ENCODE data around the gene MAPK7. TPM values are rescaled to one million over a fixed set of nuclear protein-coding genes. Genes with fewer than 3 reads are reported as not detected.

The MAPK7 gene
- total and polyA plus RNA-seq, 9 of the 15 experiments (the other 6 are each of a cell fraction or from before 2014, with no cell fraction given), result 0.46 to 7.5 (median 2.5) TPM

- ATAC-seq (peak; percentile 81), DNase-seq (ENCODE audit: extremely low read depth in 1 of 4, low spot score in 3 of 4) (peak in 1 of 4 experiments; percentile 26), FAIRE-seq (no peak)
- Histone ChIP-seq H3K27me3 (ENCODE audit: control insufficient read depth in 2 of 2, insufficient read depth in 2 of 2, low read length in 2 of 2) (no peaks in the 10 kb centered on the region), H3K4me3 (no peak overlapping the region), H3K4me2 (ENCODE audit: insufficient read depth, low read length) (no peak overlapping the region), H3K79me2 (ENCODE audit: control insufficient read depth, insufficient read depth, low read length) (no peaks in the 10 kb centered on the region), H2AFZ (ENCODE audit: low read depth, low read length) (no peak overlapping the region), H3K36me3 (ENCODE audit: control insufficient read depth, insufficient read depth, low read length) (no peaks in the 10 kb centered on the region), H3K9me1 (ENCODE audit: control insufficient read depth, insufficient read depth, low read length) (no peaks in the 10 kb centered on the region), H3K27ac (ENCODE audit: extremely low read depth, low read depth, low read length) (no peak overlapping the region), H4K20me1 (replicated peaks; ENCODE audit: control insufficient read depth, insufficient read depth, low read length) (no peaks in the 10 kb centered on the region; the same call in 1 of the 2 replicates), H3K9ac (ENCODE audit: insufficient read depth in 1 of 2, low read depth in 2 of 2, low read length in 2 of 2) (peak overlapping the region in 1 of 2 experiments; percentile 50; a peak in 1 of 4 replicates), H3K9me3 (replicated peaks; ENCODE audit: control insufficient read depth, insufficient read depth, low read depth, low read length) (no peaks in the 10 kb centered on the region), H3K4me1 (replicated peaks in 1 of 2; ENCODE audit: control insufficient read depth in 2 of 2, insufficient read depth in 2 of 2, low read length in 2 of 2) (peaks cover 0 to 10% of the 10 kb centered on the region in 2 experiments; a peak in 2 of 5 replicates)
- CTCF ChIA-PET (ENCODE audit: low intra/inter-chr PET ratio), result no interaction called here
- POLR2A ChIA-PET, result interaction anchor here (0.6 kb wide), 2 partner anchors 9 to 15 kb away, joined by 3 to 4 read pairs; no protein-coding TSS in a partner anchor
- BruUV-seq (replicated peaks), result no TSS peak
- 33% methylated on average over 16 of the region's 21 CpGs for WGBS (ENCODE audit: insufficient coverage, low coverage, missing lambda C conversion rate)
- in situ Hi-C loops (cut with MboI), result no loop called here
- intact Hi-C loops (cut with micrococcal nuclease), result no loop called here
- TF ChIP-seq CTCF (IDR thresholded peaks at IDR 0.05 in 2 of 3, conservative IDR thresholded peaks at IDR 0.05 in 1 of 3; ENCODE audit: insufficient read depth in 2 of 3, low read depth in 1 of 3, low read length in 3 of 3), result peak; percentile 20 to 47 (median 31); a peak in 4 of 6 replicates
- no peak for TF ChIP-seq TSHZ1 (CRISPR knock-in tag; IDR thresholded peaks at IDR 0.05)
- TF ChIP-seq SMAD1 (IDR thresholded peaks at IDR 0.05; ENCODE audit: low read depth, low read length, partially characterized antibody), result no peak
- no peak for TF ChIP-seq ZNF347 (CRISPR knock-in tag; IDR thresholded peaks at IDR 0.05; ENCODE audit: low read depth)
These were observed 41.2 kb upstream of the MAPK7 start for GRCh38 chr17:19336938-19337711.

Data from K562 (cell line).